Islet of Langerhans (tissue), 1 donor: Measurements from ENCODE around the gene RASAL2.
"Not testable (repeated sequence)": the region's sequence is repeated elsewhere in the genome, so short reads cannot be mapped to it uniquely, and the experiment has no call there.

Experiments
- FAIRE-seq: peaks from one replicate; lab custom pipeline; 2011; peaks lifted over from hg19 to GRCh38; lab: Jason Lieb, UNC

The RASAL2 gene

DNA sequence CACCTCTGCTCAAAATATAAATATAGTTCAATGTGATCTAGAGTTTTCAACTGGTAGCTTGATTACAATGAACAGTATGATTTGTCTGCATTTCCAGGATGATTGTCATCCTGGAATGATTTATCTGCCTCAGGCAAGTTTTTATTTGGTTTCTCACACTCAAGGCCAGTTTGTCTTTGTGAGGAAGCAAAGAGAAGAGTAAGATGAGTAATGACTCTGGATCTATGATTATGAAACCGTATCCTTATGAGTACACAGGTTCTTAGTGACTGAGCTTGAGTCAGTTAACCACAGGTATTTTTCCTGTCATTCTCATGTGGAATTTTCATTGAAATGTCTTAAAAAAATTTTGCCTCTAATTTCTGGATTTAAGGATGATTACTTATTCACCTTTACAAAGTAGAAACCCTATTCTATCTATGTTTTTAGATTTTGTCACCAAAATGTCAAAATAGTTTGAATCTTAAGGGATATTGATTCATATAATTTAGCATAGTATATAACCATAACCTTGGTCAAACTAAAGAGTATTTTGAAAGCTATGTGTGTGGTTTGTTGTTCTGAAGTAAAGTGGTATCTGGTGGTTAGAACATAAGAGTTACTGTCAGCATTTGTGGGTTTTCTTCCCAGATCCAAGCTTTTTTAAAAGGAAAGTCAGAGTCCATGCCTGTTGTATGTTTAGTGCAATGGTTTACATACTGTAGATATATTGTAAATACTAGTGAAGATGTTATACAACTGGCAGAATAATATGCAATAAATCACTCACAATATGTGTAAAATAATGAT lies 145.0 kb downstream of the RASAL2 start:
- peak; percentile 30 for FAIRE-seq

DNA sequence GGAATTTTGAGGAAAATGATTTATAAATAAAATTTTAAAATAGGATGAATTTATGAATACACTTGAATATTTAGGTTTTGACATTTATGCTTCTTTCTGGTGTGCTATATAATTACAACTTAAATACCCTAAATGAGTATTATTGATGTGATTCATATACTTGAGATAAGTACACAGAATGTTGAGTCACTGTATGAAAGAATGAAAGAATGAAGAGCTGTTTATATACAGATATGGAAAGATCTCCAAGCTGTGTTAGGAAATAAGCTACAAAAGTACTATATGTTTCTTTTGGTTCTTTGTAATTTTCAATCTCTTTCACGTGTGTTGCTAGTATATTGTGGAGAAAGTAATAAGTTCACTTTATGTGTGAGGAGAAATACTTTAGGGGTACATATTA lies 147.2 kb downstream of the RASAL2 start:
- peak; percentile 9 for FAIRE-seq

DNA sequence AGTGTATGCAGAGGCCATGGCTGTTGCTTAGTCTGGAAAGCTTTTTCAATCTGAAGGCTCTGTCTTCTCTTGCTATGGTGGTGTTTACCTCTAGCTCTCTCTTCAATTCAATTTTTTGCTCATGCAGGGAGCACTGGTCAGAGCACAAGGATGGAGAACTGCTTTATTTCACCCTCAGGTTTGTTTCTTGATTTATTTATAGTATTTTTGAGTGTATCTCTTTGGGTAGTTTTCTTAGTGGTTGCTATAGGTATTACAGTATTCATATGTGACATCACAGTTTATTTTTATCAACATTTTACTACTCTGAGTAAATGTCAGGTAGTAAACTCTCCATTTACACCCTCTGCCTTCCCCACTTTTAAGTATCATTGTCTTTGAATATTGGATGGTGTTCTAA lies 147.9 kb downstream of the RASAL2 start:
- FAIRE-seq, result no peak

DNA sequence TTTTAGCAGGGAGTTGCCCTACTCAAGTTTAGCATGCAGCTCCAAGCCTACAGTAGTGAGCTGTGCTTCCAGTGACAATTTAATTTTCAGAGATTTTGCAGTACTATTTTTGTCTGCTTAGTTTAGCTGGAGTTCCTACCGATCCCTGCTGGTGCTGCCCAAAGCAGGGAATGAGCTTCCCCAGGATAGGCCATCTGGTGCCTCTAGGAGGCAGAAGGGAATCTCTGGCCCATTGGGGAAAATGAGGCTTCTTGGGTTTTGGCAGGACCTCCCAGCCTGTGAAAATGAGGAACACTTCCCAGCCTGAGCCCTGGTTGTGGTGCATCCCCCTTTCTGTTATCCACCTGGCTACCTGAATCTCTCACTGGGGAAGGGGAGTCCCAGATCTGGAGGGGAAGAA lies 149.2 kb downstream of the RASAL2 start:
- no peak for FAIRE-seq

DNA sequence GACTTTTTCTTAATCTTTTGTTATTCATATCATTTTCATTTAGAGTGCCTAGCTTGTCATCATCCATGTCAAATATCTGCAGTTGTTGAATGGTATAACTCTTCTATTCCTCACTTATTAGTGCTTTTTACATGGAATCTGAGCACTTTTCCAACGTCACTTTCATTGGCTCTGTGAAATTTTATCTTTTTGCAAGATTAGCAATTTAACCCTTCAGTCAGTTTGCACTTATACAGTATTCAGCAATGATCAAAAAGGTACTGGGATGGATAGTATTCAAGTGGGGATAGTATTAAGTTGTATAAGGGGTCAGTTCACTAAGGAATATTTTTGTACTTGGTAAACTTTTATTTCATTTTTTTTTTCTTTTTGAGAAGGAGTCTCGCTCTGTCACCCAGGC lies 150.0 kb downstream of the RASAL2 start:
- FAIRE-seq, result no peak

DNA sequence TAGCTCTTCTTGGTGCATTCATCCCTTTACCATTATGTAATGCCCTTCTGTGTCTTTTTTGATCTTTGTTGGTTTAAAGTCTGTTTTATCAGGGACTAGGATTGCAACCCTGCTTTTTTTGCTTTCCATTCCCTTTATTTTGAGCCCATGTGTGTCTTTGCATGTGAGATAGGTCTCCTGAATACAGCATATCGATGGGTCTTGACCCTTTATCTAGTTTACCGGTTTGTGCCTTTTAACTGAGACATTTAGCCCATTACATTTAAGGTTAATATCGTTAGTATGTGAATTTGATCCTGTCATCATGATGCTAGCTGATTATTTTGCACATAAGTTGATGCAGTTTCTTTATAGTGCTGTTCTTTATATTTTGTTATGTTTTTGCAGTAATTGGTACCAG lies 154.4 kb downstream of the RASAL2 start:
- not testable (repeated sequence) for FAIRE-seq

DNA sequence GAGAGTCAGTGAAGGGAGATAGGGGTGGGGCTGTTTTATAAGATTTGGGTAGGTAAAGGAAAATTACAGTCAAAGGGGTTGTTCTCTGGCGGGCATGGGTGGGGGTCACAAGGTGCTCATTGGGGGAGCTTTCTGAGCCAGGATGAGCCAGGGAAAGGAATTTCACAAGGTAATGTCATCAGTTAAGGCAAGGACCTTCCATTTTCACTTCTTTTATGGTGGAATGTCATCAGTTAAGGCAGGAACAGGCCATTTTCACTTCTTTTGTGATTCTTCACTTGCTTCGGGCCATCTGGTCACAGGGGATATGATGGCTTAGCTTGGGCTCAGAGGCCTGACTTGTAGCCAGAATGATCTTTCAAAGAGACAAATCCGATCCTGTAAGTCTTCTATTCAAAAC lies 159.7 kb downstream of the RASAL2 start:
- not testable (repeated sequence) for FAIRE-seq

DNA sequence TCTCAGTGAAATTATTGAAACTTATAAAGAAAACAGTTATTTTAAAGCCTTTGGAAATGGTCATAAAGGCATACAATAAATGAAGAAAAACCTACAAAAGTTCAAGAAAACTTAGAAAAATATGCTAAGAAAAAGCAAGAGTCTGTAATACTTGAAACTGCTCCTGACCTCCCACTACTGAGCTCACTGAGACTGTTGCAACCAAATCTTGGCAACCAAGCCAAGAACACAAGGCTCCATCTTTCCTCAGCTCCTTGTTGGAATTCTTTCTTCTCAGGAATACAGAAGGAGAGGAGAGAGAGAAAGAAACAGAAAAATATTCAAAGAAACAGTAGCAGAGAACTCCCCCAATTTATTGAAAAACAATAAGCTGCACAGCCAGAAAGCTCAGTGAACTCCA lies 160.5 kb downstream of the RASAL2 start:
- no peak for FAIRE-seq

DNA sequence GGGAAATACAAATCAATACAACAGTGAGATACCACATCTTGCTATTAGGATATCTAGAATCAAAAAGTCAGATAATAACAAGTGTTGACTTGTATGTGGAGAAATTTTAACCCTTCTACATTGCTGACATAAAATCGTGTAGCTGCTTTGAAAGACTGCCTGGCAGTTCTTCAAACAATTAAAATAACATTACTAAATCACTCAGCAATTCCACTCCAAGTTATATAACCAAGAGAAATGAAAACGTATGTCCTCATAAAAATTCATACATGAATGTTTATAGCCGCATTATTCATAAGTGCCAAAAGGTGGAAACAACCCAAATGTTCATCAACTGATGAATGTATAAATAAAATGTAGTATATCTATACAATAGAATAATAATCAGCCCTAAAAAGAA lies 164.6 kb downstream of the RASAL2 start:
- no peak for FAIRE-seq

DNA sequence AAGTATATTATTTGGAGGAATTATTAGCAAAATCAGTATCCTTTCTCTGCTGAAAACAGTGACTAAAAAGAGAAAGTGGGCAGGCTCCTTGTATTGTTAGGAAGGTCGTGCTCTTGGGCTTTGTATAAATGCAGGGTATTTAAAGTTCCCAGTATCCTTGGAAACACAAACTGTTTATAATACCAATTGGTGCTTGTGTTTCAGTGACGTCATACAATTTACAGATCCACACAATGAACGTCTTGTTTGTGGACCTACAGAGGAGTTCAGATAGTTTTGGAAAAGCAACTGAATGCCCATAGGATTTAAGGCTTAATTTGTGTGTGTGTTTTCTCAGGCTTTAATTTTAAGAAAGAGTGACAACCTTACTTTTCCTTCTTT lies 168.2 kb downstream of the RASAL2 start:
- no peak for FAIRE-seq

DNA sequence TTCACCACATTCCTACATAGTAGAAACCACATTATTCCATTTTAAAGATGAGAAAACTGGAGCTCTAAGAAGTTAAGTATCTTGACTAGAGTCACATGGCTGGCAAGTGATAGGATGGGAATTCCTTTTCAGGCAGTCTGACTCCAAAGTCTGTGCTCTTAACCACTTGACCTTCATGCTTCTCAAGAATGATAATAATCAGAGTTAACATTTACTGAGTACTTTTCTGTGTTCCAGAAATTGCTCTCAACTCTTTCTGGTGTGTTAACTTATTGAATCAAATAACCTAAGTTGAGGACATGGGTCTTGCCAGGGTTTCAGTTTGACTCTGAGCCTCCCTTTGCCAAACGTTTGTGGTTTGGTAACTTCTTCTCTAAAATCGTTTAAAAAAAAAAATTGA lies 169.4 kb downstream of the RASAL2 start:
- no peak for FAIRE-seq

DNA sequence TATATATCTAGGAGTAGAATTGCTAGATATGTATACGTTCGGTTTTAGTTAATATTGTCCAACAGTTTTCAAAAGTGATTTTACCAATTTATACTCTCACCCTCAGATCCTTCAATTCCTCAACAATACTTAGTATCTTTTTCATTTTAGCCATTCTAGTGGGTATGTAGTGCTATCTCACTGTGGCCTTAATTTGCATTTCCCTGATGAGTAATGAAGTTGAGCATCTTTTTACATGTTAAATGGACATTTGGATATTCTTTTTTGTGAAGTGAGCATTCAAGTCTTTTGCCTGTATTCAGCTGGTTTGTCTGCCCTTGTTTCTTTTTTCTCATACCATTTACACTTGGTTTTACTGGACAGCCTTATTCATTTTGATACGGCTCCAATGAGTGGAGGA lies 172.2 kb downstream of the RASAL2 start:
- FAIRE-seq, result no peak

DNA sequence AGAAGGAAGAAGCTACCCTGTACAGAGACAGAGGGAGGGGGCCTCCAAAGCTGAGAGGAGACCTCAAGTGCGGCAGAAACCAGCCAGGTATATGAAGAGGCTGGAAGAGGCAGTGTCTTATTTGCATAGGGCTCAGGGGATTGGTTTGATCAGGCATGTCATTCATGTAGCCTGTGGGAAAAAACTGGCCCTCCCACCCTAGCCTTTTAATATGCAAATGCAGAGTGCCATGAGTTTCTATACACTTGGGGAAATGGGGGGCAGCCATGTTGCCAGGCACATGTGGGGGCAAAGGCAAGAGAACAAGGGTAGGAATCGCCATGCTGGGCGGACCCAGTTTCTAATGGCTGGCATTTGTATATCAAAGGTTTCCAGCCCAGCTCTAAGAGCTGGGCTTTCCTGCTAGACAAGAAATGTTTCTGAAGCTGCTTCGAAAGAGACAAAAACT lies 172.7 kb downstream of the RASAL2 start:
- FAIRE-seq, result no peak

DNA sequence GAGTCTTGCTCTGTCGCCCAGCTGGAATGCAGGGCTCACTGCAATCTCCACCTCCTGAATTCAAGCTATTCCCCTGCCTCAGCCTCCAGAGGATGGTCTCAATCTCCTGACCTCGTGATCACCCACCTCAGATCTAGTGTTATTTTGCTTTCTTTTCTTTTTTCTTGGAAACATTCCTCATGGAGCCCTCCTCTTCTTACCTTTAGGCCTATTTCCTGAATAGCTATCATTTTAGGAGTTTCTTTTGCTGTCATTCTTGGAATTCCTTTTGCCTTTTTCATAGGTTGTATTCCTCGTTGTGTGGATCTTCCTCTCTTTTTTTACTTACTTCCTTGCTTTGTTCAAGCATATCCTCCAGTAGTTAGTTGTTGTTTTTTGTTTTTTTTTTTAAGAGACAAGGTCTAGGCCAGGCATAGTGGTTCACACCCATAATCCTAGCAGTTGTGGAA lies 173.8 kb downstream of the RASAL2 start:
- FAIRE-seq, result no peak

DNA sequence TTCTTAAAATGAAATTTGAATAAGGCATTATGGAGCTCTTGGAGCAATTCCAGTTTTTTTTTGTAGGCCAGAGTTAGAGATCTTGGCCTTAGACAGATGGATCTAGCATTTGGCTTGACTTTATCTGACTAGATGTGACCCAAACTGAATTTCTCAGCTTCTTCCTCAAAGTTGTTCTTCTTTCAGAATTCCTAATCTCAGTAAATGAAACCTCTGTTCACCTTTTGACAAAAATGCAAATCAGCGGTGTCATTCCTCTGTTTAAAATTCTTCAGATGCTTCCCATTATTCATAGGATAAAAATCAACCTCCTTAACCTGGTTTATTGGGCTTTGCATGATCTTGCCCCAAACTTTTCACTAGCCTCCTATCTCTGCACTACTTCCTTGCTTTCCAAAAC lies 177.6 kb downstream of the RASAL2 start:
- FAIRE-seq, result no peak

DNA sequence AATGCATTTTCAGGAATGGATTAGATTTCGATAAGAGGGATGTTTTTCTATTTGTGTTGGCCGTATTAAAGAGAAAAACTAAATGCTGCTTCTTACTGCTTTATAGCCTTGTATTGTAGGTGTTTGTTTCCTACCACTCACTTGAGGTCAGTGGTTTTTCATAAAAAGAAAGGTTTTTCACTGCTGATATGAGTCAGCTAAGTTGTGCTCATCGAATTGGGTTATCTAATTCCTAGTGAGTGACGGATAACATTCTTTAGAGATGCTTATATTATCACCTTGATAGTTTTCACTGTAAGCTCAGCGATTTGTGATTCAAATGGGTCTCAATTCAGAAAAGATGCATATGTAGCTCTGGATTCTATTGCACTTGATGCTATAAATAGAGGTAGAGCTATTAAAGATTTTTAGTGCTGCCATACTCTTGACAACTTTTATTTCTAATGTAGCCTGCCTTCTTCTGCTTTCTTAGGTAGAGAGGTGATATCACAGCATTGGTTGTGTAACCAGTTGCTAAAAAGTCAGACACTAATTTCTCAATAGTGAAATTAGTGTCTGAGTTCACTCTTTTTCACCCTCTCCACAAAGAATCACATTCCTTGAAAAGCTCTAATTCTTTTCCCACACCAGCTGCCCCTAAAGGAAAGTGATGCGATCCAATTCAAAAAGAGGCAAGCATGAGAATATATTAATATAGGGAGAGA lies 180.0 kb downstream of the RASAL2 start:
- no peak for FAIRE-seq

DNA sequence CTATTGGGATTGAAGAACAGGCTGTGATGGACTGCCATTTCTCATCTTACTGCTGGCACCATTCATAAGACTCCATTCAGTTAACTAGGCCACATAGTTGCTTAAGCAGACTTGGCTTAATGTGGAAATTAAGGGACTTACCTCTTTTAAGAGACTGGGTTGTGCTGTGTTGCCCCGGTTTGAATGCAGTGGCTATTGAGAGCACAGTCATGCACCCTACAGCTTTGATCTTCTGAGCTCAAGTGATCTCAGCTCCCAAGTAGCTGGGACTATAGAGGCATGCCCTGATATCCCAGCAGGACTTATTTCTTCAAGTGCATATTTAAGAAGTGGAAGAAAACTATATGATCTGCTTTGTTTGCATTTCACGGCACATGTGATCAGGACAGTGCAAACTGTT lies 181.1 kb downstream of the RASAL2 start:
- FAIRE-seq, result no peak

DNA sequence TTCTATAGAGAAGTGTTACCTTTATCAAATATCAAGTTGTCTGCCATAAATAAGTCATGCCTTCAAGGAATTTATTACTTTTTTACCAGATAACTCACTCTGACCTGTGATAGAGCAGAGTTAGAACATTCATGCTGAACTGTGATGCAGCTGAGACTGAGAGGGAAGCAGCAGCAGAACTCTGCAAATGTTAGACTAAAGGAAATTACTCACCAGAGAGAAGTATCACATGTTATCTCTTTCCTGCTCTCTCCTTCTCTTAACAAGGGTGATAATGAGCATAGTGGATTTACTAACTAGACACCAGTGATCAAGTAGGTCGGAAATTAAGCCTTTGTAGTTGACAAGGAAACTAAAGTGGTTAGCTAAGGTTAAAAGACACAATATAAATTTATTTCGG lies 181.6 kb downstream of the RASAL2 start:
- FAIRE-seq, result peak; percentile 30

DNA sequence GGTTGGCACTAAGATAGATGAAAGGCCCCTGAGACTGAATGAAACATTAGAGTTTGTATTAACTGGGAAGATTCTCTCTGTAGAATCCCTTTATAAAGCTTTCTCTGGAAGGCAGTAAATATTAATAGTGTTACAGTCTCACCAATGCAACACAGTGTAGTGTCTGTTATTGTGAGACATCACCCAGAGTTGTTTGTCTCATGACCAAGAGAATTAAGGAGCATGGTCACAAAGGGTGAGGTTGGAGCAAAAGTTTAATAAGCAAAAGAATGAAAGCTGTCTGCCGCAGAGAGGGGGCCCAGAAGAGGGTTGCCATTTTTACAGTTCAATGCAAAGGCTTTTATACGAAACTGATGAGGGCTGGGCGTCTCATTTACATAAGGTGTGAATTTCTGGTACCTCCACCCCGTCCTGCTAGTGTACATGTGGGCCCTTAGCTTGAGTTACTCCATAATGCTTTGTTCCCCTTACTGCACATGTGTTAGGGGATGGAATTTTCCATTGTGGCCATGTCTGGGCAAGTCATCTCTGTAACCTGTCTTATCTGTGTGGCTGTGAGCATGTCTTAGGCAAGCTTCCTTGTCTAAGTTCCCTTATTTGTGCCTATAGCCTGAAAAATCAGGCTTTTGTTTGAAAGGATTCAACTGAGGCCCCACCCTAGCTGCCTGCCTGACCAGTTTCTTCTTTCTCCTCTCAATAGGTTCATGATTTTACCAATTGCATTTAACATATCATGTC lies 184.1 kb downstream of the RASAL2 start:
- FAIRE-seq, result no peak

DNA sequence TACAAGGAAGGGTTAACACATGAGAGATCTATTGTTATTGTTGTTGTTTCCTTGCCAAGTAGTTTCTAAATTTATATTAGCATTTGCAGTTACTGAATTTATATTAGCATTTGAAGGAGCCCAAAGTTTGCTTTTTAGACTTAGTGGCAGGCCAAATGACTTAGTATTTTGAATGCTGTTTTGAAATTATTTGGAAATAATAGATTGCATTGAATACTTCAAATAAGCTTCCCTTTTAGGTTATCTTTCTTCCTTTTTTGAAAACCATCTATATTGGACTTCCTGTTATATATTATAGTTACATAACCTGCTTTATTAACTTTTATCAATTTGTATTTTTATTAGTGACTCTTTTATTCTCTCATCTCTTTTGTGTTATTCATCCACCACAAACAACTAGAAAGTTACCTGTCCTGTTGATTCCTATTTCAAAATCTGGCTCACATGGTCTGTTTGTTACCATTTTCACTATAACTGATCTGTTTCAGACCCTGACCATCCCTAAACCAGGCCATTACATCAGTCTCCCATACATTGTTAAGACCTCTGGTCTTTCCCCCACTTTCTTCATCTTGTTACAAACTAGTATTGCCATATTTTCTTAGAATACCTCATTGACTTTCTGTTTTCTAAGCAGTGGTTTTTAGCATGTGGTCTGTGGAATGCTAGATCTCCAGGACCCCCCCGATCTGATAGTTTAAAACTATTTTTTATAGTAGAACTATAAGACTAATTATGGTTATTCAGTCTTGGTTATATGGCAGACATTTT lies 185.2 kb downstream of the RASAL2 start:
- no peak for FAIRE-seq

DNA sequence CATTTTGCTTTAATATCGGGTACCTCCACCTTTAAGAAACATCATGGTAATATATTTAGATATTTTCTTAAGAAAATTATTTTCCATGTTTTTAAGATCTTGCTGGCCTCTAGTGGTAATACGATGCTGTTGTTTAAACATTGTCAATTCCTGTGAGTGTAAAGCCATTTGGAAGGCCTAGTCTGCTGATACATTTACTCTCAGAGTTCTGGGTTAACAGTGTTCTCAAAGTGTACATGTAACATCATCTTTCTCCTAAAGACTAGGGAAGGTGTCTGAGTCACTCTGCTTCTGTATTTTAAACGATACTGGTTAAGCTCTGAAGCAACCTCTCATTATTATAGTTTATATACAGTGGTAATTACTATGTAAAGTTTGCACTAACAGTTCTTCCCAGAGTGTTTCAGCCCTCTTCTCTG lies 189.1 kb downstream of the RASAL2 start:
- FAIRE-seq, result peak; percentile 88

DNA sequence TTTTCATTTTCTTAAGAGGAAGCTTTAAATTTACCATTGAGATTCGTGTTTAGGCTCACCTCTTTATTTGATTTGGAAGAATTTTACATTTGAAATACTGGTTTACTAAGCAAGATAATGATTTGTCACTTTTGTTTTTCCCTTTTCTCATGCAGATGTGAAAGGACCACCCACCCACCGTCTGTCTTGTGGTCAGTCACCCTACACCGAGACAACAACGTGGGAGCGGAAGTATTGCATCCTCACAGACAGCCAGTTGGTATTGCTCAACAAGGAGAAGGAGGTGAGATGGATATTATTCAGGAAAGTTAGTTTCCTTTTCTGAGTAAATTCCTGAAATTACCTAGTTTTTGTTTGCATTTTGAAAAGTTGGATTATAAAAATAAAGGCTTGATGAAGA lies 189.5 kb downstream of the RASAL2 start:
- no peak for FAIRE-seq
